Heart right ventricle (tissue), 16 donors: ENCODE results near the gene EGLN2. TPM values are rescaled to one million over a fixed set of nuclear protein-coding genes. Genes with fewer than 3 reads are reported as not detected.

ENCODE experiments used
- ATAC-seq, 8 donors: fragments of 200-7000 bp; cut with Tn5 transposase; one replicate each; pipeline ENCODE4 v1.9.1; 2020; ENCODE audit warnings: mild to moderate bottlenecking in 8 of 8, moderate library complexity in 8 of 8, moderate number of reproducible peaks in 1 of 8
- DNase-seq, 2 donors: peaks; one replicate each; pipeline ENCODE4 v3.0.0-alpha.2; 2020
- H3K27ac ChIP-seq, 10 donors: fragments of 200-600 bp; sonication (generic) in 2 of 10; one replicate each; pipeline versions ENCODE4 v1.5.0 to v1.8.0; 2020 to 2022; ENCODE audit warnings: mild to moderate bottlenecking in 3 of 10
- H3K27me3 ChIP-seq, 7 donors: fragments of 200-600 bp; one replicate each; pipeline ENCODE4 v1.8.0; 2021 to 2022; ENCODE audit warnings: mild to moderate bottlenecking in 2 of 7
- H3K36me3 ChIP-seq, 9 donors: fragments of 200-600 bp; sonication (generic) in 1 of 9; one replicate each; pipeline versions ENCODE4 v1.5.0 to v1.8.0; 2020 to 2022; ENCODE audit warnings: mild to moderate bottlenecking in 2 of 9
- H3K4me1 ChIP-seq, 9 donors: fragments of 200-600 bp; sonication (generic) in 1 of 9; one replicate each; pipeline versions ENCODE4 v1.5.0 to v1.8.0; 2020 to 2022; ENCODE audit warnings: mild to moderate bottlenecking in 4 of 9
- H3K4me3 ChIP-seq, 10 donors: fragments of 200-600 bp; sonication (generic) in 2 of 10; one replicate each; pipeline versions ENCODE4 v1.5.0 to v1.8.0; 2020 to 2022; ENCODE audit warnings: mild to moderate bottlenecking in 7 of 10, moderate library complexity in 2 of 10
- H3K9me3 ChIP-seq, 11 donors: fragments of 200-600 bp in 10 of 11; sonication (generic) in 2 of 11; one replicate each; pipeline versions ENCODE4 v1.5.0 to v1.8.0; 2013 to 2022; ENCODE audit warnings: mild to moderate bottlenecking in 2 of 11, control low read depth in 1 of 11, moderate library complexity in 1 of 11
- WGBS, 2 donors: extraction: QIAGEN DNeasy Blood & Tissue Kit; methylation state at CpG; one replicate each; pipeline ENCODE4 v1.1.7; 2013; ENCODE audit warnings: inconsistent platforms in 1 of 2; 5-methylcytosine and 5-hydroxymethylcytosine counted together
- intact Hi-C, 10 donors: fragments of 100-400 bp; cut with DNase I; formaldehyde crosslinking; loops; one replicate each; pipeline versions ENCODE4 v1.11.1 to v1.14.2; 2022
- polyA plus RNA-seq, 2 donors: library from polyadenylated mRNA; stranded (reverse); fragments of 200-250 nt; gene quantifications; one replicate each; pipeline ENCODE4 v1.2.3, GENCODE V29; 2013
- total RNA-seq, 10 donors: library from RNA; stranded (reverse); fragmentation: NEBNext Ultra II Directional in 3 of 10; extraction: Animal tissue kit (Norgen Biotek cat#: 25700) in 3 of 10; gene quantifications; one replicate each; pipeline versions ENCODE4 v1.2.1 to v1.2.4, GENCODE V29; 2021 to 2023
- TF ChIP-seq, protein P1 (sequence below), 9 donors: fragments of 200-600 bp; sonication (generic) in 2 of 9; IDR thresholded peaks; one replicate each; pipeline versions ENCODE4 v1.5.0 to v1.8.0; 2021 to 2022; ENCODE audit warnings: antibody characterized with exemption in 9 of 9, mild to moderate bottlenecking in 5 of 9, moderate library complexity in 1 of 9
- donor health status: Arrhythmogenic right ventricular cardiomyopathy.
- donor health status: ischemic (EF 13 %, LVEDD 7.1; RV severe dilation, severe dysfunction).
- donor health status: healthy with polysubstance abuse.
- donor health status: DM: no; HTN: yes; CAD: no.
- donor health status: DM: no; HTN: no; CAD: no.
- donor health status: ischemic (EF 25% LVEDD 6.9; RV normal size, moderate dysfunction).
- donor health status: ischemic (EF 25% LVEDD 5.7; RV mildly dilated, moderate dysfunction).
- donor health status: healthy.
- donor health status: DM: yes; HTN: yes; CAD: no.
- donor health status: Ischemic cardiomyopathy.
- donor health status: ischemic (EF 35%, LVEDD 5.7; RV mildly dilated, moderate dysfunction).
- donor health status: nonischemic (EF 11% LVEDD 7.7; RV severe dilation, severe dysfunction).
- donor health status: DM: yes; HTN: yes; CAD: no.
- donor health status: PGD.
- donor health status: ischemic (EF 29% LVEDD 5.4; RV normal size, mild dysfunction).
- donor health status: nonischemic (EF 23%, LVEDD 6.1; RV moderate dilation, normal function).

EGLN2 gene
- total and polyA plus RNA-seq, 12 donors = 31.8 to 78.6 (median 46.0) TPM

GRCh38 chr19:40752257-40752781 is 46.7 kb upstream of the EGLN2 start:
- WGBS, 2 donors = 85 to 87% methylated on average over 11 to 12 of the region's 12 CpGs
- Histone ChIP-seq H3K27me3 (no peaks in the 10 kb centered on the region), H3K9me3 (no peaks in the 10 kb centered on the region), H3K4me1 (peaks cover 13 to 80% (median 58%) of the 10 kb centered on the region in 9 donors), H3K4me3 (peak overlapping the region in 9 of 10 donors; percentile 56 to 92 (median 78)), H3K27ac (peak overlapping the region in 5 of 10 donors; percentile 90 to 99 (median 91)), H3K36me3 (peaks cover 0 to 34% (median 4%) of the 10 kb centered on the region in 9 donors)
- DNase-seq = no peak
- intact Hi-C loops = loop anchor here in 3 of 10 donors (5.0 kb wide), 3 partner anchors 35 to 50 kb away; partner anchors contain the start of genes COQ8B (in 1 of the 3), EGLN2 (in 1 of the 3) and ITPKC (in 1 of the 3)
- no peak for ATAC-seq
- TF ChIP-seq, protein P1, sequence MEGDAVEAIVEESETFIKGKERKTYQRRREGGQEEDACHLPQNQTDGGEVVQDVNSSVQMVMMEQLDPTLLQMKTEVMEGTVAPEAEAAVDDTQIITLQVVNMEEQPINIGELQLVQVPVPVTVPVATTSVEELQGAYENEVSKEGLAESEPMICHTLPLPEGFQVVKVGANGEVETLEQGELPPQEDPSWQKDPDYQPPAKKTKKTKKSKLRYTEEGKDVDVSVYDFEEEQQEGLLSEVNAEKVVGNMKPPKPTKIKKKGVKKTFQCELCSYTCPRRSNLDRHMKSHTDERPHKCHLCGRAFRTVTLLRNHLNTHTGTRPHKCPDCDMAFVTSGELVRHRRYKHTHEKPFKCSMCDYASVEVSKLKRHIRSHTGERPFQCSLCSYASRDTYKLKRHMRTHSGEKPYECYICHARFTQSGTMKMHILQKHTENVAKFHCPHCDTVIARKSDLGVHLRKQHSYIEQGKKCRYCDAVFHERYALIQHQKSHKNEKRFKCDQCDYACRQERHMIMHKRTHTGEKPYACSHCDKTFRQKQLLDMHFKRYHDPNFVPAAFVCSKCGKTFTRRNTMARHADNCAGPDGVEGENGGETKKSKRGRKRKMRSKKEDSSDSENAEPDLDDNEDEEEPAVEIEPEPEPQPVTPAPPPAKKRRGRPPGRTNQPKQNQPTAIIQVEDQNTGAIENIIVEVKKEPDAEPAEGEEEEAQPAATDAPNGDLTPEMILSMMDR (IDR thresholded peaks at IDR 0.05) = no peak

DNA sequence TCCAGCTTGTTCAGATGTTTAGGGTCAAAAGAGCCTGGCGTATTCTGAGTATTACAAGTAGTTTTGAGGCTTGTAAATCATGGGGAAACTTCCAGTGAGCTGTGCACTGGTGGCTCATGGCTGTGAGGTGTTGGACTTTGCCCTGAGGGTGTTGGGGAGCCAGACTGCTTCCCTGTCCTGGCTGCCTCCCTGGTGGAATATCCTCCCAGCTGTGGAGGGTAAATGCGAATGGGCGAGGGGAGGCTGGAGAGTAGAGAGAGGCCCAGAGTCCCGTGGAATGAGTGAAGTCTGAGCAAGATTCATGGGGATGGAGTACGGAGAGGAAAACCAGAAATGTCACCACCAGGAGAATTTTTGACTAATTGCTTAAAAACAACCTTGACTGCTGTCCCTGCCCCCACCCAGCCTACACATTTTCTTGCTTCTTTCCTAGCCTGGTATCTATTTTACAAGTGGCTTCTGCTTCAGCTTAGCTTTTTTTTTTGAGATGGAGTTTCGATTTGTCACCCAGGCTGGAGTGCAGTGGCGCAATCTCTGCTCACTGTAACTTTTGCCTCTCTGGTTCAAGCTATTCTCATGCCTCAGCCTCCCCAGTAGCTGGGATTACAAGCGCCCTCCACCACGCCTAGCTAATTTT is 44.3 kb upstream of the EGLN2 start:
- intact Hi-C loops = loop anchor here in 3 of 10 donors (2.0 to 5.0 kb wide), 4 partner anchors 18 to 48 kb away; partner anchors contain the start of genes COQ8B (in 1 of the 3), EGLN2 (in 1 of the 3) and ITPKC (in 1 of the 3)
- H3K36me3 ChIP-seq = peaks cover 0 to 54% (median 22%) of the 10 kb centered on the region in 9 donors
- H3K27me3 ChIP-seq = no peaks in the 10 kb centered on the region
- no peaks in the 10 kb centered on the region for H3K9me3 ChIP-seq
- H3K4me1 ChIP-seq = peaks cover 2 to 58% (median 40%) of the 10 kb centered on the region in 9 donors
- DNase-seq (no peak), ATAC-seq (no peak)
- peak overlapping the region in 1 of 10 donors; percentile 83 for H3K27ac ChIP-seq
- TF ChIP-seq, protein P1 (IDR thresholded peaks at IDR 0.05) = no peak
- H3K4me3 ChIP-seq = peak overlapping the region in 2 of 10 donors; percentile 11 to 28
- 85 to 89% methylated on average over 9 of the region's 9 CpGs for WGBS, 2 donors

DNA sequence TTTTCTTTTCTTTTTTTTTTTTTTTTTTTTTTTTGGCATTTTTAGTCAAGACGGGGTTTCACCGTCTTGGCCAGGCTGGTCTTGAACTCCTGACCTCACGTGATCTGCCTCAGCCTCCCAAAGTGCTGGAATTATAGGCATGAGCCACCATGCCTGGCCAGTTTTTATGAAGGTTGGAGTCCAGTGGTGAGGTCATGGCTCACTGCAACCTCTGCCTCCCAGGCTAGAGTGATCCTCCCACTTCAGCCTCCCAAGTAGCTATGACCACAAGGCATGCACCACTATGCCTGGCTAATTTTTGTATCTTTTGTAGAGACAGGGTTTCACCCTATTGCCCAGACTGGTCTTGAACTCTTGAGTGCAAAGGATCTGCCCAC is 43.8 kb upstream of the EGLN2 start:
- WGBS, 2 donors = 94 to 100% methylated on average over 2 to 3 of the region's 3 CpGs
- Histone ChIP-seq H3K36me3 (peaks cover 0 to 59% (median 27%) of the 10 kb centered on the region in 9 donors), H3K27ac (peak overlapping the region in 1 of 10 donors; percentile 83), H3K27me3 (no peaks in the 10 kb centered on the region), H3K4me3 (peak overlapping the region in 1 of 10 donors; percentile 28), H3K9me3 (no peaks in the 10 kb centered on the region), H3K4me1 (peaks cover 2 to 53% (median 38%) of the 10 kb centered on the region in 9 donors)
- TF ChIP-seq, protein P1 (IDR thresholded peaks at IDR 0.05) = no peak
- DNase-seq = no peak
- ATAC-seq = no peak
- intact Hi-C loops = loop anchor here in 1 of 10 donors (2.0 kb wide), 1 partner anchor 18 kb away; no protein-coding TSS in a partner anchor

DNA sequence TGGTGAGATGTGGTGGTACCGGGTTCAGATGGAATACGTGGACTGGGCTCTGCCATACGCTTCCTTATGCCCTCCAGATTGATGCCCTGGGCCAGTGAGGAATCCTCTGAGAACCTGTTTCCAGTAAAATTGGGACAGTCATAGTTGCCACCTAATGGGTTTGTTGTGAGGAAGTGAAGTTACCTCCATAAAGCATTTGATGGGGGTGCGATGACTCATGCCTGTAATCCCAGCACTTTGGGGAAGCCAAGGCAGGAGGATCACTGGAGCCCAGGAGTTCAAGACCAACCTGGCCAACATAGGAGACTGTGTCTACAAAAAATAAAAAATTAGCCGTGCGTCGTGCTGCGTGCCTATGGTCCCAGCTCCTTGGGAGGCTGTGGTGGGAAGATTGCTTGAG is 43.2 kb upstream of the EGLN2 start:
- WGBS, 2 donors = 96 to 98% methylated on average over 8 of the region's 8 CpGs
- no peak overlapping the region for H3K4me3 ChIP-seq
- H3K9me3 ChIP-seq = no peaks in the 10 kb centered on the region
- H3K4me1 ChIP-seq = peaks cover 2 to 54% (median 41%) of the 10 kb centered on the region in 9 donors
- peak overlapping the region in 1 of 10 donors; percentile 83 for H3K27ac ChIP-seq
- TF ChIP-seq, protein P1 (IDR thresholded peaks at IDR 0.05) = no peak
- no peak for ATAC-seq
- peaks cover 0 to 65% (median 33%) of the 10 kb centered on the region in 9 donors for H3K36me3 ChIP-seq
- DNase-seq = no peak
- intact Hi-C loops = loop anchor here in 1 of 10 donors (2.0 kb wide), 1 partner anchor 17 kb away; no protein-coding TSS in a partner anchor
- no peaks in the 10 kb centered on the region for H3K27me3 ChIP-seq
